ENCODE data around the gene MYOD1. TPM values are rescaled to one million over a fixed set of nuclear protein-coding genes. Genes with fewer than 3 reads are reported as not detected.

Gene MYOD1
- total RNA-seq, 1 donor from 2014 or later = not detected

GRCh38 chr11:17734418-17734911 is 15.1 kb downstream of the MYOD1 start, which contains the start of gene KCNC1:
KCNC1 (plus strand) TSS chr11:17734781; CDS start chr11:17736003, 1,222 bp downstream.
- peak within 1 kb of the TSS; percentile 40 for H3K4me3 ChIP-seq (ENCODE audit: low read depth, low read length)
- DNase-seq (ENCODE audit: low read depth) = no peak
- no peak for TF ChIP-seq CTCF (conservative IDR thresholded peaks at IDR 0.05; ENCODE audit: low read depth, low read length)

GRCh38 chr11:17734986-17735817 is 15.8 kb downstream of the MYOD1 start:
- peak overlapping the region; percentile 37 for H3K4me3 ChIP-seq (ENCODE audit: low read depth, low read length)
- no peak for TF ChIP-seq CTCF (conservative IDR thresholded peaks at IDR 0.05; ENCODE audit: low read depth, low read length)
- no peak for DNase-seq (ENCODE audit: low read depth)

- no peak for TF ChIP-seq CTCF (conservative IDR thresholded peaks at IDR 0.05; ENCODE audit: low read depth, low read length)
- H3K4me3 ChIP-seq (ENCODE audit: low read depth, low read length) = no peak overlapping the region
- DNase-seq (ENCODE audit: low read depth) = no peak
Measured at GRCh38 chr11:17735818-17736578, 16.6 kb downstream of the MYOD1 start.

GRCh38 chr11:17736579-17736893 is 17.2 kb downstream of the MYOD1 start:
- no peak for DNase-seq (ENCODE audit: low read depth)
- no peak overlapping the region for H3K4me3 ChIP-seq (ENCODE audit: low read depth, low read length)
- no peak for TF ChIP-seq CTCF (conservative IDR thresholded peaks at IDR 0.05; ENCODE audit: low read depth, low read length)

GRCh38 chr11:17736930-17737817 is 17.8 kb downstream of the MYOD1 start:
- no peak for TF ChIP-seq CTCF (conservative IDR thresholded peaks at IDR 0.05; ENCODE audit: low read depth, low read length)
- no peak for DNase-seq (ENCODE audit: low read depth)
- H3K4me3 ChIP-seq (ENCODE audit: low read depth, low read length) = no peak overlapping the region

- no peak for DNase-seq (ENCODE audit: low read depth)
- no peak for TF ChIP-seq CTCF (conservative IDR thresholded peaks at IDR 0.05; ENCODE audit: low read depth, low read length)
- no peak overlapping the region for H3K4me3 ChIP-seq (ENCODE audit: low read depth, low read length)
Measured at GRCh38 chr11:17738151-17738973, 19.0 kb downstream of the MYOD1 start.

Measured in epithelial cell of proximal tubule (primary cell).